GM19025 (cell line): ENCODE results near the gene TFEB.
"Not testable (repeated sequence)": the region's sequence is repeated elsewhere in the genome, so short reads cannot be mapped to it uniquely, and the experiment has no call there.

ENCODE experiments used
- ATAC-seq: cut with Tn5 transposase; IDR thresholded peaks from one replicate; pipeline ENCODE4 v1.9.1; 2021; ENCODE audit warnings: mild to moderate bottlenecking, low read depth, moderate library complexity; ENCODE audit not compliant: unreplicated experiment

Gene TFEB

DNA sequence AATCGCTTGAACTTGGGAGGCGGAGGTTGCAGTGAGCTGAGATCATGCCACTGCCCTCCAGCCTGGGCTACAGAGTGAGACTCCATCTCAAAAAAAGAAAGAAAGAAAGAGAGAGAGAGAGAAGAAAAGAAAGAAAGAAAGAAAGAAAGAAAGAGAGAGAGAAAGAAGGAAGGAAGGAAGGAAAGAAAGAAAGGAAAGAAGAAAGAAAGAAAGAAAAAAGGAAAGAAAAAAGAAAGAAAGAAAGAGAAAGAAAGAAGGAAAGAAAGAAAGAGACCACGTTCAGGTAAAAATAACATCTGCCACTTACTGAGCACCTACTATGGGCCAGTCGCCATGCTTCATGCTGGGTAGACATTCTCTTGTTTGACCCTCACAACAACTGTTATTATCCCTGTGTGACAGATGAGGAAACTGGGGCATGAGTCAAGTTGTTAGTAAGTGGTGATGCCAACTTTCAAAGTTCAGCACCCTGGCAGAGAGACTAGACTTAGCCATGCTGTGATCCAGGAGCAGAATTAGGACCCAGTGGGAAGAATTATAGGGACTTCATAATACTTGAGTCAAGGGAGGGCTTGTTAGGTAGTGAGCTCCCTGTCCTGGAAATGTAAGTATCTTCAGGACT is 30.7 kb upstream of the TFEB start:
- ATAC-seq = not testable (repeated sequence)

DNA sequence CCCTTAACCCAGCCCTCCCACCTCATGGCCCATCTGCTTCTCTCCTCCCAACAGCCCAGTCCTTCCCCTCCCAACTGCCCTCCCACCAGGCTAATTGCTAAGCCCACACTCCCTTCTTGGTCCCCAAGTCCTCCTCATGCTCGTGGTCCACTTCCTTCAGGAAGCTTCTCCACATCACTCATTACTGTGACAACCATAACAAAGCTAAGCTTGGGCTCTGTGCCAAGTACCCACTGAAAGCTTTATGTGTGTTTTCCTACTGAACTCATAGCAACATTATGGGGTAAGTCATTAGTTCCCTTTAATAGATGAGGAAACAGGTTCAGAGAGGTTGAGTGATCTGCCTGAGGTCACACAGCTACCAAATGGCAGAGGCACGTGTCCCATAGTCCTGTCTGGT is 28.1 kb upstream of the TFEB start:
- no peak for ATAC-seq

DNA sequence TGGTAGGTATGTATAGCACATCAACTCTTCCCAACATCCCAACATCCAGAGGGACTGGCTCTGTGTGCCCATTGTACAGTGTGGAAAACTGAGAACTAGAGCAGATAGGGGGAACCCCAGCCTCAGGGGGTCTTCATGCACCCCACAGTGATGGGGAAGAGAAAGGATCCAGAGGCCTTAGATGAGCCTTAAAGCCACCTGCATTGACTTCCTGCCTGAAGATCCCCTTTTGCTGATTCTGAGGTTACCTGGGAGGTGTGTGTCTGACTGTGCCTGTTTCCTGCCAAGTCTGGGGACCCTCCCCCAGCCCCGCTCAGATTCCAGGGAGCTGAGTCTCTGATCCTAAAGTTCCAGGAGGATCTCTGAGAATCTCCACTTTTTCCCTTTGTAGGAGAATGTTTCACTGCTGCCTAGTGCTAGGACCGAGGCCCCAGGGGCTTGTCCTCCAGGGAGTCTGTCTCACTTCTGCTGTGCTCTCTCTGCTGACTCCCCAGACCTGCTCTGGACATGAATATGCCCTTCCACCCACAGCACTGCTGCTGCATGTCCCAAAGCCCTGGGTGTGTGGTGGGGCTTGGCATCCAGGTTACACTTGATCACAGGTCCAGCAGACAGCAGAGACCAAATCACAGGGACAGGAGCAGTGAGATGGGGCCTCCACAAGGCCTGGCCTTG is 24.6 kb upstream of the TFEB start:
- ATAC-seq = no peak

DNA sequence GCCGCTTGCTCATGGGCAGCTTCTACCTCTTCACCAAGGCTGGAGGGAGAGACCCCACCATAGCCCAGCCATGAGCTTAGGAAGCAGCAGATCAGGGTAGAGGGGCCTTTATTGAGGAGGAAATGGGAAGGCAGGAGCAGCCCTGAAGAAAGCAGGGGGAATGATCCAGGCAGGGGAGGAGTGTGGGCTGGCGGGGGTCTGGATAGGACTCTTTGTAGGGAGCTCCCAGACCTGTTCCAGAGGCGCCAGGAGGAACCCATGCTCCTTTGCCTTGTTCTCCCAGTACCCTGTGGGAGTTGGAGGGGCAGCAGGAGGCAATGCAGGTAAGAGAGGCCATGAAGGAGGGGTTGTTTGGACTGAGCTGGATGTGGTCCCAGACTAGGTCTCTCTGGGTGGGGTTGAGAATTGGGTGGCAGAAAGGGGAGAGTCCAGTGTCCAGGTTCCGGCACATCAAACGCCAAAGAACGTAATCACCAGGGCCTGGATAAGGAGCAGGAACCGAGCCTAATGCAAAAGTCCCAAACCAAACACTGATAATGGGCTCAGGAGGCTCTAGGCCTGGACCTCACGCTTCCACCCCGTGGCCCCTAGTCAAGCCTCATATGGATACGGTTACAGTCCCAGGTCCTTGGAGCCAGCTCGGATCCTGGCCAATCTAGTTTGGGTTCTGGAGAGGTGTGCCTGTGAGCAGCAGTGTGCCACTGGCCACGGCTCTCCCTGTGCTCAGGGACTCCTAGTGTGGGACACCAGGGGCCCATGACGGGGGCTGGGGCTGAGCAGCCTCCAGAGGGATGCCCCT is 23.9 kb upstream of the TFEB start:
- no peak for ATAC-seq

DNA sequence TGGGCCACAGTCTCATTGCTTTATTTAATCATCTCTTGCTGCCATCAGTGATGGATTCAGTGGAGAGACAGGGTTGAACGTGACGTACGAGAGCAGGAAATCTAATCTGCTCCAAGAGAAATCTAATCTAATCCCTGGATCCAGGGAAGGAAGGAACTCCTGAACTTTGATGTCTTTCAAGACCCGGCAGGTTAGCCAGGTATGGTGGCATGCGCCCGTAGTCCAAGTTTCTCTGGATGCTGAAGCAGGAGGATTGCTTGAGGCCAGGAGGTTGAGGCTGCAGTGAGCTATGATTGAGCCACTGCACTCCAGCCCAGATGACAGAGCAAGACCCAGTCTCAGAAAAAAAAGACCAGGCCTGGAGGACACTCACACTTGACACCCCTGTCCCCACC is 23.2 kb upstream of the TFEB start:
- no peak for ATAC-seq

DNA sequence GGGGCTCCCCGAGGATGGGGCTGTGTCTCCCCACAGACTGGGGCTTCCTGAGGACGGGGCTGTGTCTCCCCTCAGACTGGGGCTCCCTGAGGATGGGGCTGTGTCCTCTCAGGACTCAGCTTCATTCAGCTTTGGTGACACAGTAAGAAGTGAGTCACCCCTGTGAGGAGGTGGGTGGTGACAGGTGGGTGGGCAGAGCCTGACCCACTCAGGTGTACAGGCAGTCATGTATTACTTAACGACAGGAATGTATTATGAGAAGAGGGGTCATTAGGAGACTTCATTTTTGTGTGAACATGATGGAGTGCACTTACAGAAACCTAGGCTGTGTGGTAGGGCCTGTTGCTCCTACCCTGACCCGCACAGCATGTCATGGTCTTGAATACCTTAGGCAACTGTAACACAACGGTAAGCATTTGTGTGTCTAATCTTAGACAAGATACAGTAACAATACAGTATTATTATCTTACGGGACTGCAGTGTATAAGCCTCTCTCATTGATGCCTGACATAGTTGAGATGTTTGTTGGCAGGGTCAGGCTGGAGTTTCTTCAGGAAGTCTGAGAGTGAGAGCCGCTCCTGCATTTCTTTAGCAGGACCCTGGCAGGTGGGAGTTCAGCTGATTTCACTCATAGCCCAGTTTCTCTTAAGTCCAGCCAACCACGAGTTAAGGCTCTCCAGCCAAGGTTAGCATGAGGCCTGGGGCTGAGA is 22.7 kb upstream of the TFEB start:
- no peak for ATAC-seq

DNA sequence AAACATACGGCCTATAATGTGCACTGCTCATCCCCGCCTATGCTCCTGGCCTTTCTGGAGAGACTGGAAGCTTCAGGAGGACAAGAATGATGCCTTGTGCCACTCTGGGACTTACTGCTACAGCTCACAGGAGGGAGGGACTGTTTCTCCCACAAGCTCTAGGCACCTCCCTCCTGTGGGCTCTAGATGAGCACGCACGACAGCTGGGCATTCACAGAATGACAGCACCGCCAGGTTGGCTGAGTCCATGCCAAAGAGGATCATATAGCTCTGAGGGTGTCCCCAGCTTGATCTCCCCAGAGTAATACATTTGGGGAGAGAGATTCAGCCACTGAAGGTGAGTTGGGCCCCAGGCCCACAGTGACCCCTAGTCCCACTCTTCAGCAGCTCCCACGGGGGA is 21.9 kb upstream of the TFEB start:
- no peak for ATAC-seq

DNA sequence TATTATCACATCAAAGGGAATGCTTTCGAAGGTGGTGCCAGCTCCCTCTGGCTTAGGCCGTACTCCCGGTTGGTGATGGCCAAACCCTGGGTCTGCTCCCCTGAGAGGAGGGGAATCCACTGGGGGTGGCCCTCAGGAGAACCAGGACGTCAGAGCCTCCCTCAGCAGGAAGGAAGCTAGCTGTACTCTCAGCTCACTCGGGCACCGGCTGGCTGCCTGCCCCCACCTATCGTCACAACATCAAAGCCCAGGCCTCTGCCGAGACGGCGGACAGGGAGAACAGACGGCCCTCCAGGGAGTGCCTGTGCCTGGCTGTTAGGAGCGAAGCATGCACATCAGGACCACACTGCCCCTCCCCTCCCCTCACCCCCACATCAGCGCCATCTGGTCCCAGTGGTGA is 20.9 kb upstream of the TFEB start:
- no peak for ATAC-seq

DNA sequence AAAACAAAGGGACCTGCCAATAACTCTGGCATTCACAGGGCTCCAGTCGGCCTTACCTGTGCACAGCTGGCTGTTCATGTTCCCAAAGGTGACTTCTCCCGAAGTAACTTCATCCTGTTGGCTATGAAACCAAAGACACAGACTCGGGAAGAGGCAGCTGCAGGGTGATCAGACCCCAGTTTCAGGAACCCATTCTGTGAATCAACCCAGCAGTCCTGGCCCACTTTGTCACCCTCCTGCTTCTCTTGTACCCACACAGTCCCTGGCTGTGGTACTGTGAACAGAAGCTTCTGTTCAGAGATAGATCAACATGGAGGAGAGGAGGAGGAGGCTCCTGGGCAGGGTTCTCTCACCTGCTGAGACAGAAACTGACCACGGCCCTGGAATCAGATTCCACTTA is 20.5 kb upstream of the TFEB start:
- no peak for ATAC-seq

DNA sequence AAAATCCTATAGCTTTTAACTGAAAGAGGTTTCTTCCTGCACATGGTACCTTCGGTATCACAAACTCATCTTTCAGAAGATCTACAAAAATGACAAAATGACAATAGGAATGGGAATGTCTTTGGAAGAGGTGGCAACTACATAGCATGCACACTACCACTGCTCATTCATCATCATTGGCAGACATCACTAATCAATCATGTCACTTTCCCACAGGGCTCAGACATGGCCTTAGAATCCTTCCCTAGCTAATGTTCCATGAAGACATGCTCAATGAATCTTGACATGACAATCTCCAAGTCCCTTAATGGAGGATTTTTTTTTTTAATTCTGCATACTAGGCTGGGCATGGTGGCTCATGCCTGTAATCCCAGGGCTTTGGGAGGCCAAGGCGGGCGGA is 15.0 kb upstream of the TFEB start:
- no peak for ATAC-seq

DNA sequence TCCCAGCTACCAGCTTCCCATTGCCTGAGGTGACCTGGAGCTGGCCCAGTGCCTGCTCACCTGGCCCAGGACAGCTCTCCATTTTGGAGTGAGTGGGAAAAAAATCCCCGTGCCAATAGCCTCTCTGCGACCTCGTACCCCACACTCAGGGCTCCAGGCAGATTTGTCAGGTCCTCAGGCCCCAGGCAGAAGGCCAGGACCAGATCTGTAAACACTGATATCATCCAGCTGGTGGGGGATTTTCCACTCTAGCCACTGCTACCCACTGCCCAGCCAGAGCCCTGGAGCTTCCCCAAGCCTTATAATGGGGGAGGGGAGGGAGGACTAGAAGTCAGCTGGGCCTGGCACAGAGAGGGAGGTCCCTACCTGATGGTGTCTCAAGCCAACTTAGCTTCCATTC is 13.1 kb upstream of the TFEB start:
- no peak for ATAC-seq

DNA sequence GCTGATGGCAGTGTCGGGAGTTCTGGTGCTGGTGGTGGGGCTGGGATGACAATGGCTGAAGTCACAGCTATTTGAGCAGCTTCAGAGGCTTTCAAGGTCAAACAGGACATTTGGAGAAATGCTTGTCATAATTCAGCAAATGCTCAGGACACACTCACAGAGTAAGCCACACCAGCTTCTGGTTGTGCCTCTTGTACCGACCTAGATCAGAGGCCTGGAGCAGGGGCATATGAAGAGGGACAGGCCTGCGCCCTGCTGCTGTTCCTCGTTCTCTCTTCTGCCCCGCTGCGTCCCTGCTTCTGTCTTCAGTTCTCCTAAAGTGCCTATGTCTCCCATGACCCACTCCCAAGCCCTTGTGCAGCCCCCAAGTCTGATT is 12.7 kb upstream of the TFEB start:
- no peak for ATAC-seq

DNA sequence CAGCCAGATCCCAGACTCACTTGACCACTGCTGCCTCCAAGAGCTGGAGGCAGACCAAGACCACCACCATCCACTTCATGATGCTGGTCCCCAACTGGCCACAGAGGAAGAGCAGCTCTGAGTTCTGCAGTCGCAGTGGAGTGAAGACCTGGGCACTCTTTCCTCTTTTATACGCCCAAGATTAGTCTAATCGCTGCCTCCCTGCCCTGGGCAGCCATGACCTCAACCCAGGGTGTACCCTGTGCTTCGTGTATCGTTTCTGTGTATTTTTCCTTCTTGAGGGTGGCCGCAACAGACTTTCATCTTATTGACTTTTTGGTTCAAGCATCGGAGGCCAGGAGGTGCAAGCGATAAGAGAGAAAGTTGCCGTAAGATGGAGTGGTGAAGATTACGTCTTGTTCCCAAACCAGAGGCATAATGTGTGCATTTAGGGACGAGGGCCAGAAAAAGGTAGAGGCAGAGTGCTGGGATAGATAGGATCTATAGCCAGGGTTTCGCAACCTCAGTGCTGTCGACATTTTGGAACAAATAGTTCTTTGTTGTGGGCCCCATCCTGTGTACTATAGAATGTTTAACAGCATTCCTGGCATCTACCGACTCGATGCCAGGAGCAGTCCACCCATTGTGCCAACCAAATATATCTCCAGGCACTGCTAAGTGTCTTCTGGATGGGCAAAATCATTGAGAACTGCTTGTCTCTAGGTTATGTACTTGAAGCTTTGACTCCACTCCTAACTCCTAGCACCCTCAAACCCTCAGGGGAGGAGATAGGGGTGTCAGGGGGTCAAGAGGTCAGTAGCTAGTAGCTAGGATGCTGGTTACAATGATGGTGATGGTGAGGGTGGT is 12.1 kb upstream of the TFEB start, which contains the start of gene PGC:
TSS of gene PGC (minus strand) at position 142 of the 846 bp plus-strand sequence. CDS start at position 79, 63 bp downstream.
- ATAC-seq = no peak

DNA sequence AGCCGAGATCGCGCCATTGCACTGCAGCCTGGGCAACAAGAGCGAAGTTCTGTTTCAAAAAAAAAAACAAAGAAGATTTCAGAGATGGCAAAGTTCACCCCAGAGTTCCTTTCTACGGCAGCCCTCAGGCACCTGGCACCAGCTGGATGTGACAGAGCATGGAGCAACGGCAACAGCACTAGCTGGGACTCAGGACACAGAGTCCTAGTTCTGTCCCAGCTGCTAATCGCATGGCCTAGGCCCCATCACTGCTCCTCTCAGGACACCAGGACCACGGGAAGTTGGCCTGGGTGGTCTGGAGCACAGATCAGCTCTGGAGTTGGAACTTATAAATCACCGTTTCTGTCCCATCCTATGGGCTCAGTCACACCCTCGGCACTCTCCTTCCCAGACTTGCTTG is 10.7 kb upstream of the TFEB start:
- ATAC-seq = no peak

DNA sequence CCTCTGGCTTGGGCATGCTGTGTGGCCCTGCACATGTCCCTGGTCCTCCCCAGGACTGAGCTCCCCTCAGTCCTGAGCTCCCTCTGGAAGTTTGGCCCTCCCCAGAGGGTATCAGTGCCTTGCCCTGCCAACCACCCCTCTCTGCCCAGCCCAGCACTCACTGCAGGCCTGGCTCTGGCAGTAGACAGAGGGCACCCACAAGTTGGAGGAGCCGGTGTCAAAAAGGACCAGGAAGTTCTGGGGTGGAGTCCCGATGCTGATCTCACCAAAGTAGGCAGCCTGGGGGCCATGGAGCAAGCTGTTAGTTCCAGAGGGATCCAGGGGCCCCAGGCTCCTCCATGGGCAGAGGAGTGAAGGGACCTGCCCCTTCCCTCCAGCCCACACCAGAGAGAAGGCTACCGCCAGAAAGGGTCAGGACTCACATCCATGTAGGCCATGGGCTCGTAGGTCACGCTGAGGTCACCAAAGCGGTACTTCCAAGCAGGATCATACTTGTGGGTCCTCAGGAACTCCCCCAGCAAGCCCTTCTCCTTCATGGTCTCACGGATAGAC is 8.9 kb upstream of the TFEB start:
- no peak for ATAC-seq

DNA sequence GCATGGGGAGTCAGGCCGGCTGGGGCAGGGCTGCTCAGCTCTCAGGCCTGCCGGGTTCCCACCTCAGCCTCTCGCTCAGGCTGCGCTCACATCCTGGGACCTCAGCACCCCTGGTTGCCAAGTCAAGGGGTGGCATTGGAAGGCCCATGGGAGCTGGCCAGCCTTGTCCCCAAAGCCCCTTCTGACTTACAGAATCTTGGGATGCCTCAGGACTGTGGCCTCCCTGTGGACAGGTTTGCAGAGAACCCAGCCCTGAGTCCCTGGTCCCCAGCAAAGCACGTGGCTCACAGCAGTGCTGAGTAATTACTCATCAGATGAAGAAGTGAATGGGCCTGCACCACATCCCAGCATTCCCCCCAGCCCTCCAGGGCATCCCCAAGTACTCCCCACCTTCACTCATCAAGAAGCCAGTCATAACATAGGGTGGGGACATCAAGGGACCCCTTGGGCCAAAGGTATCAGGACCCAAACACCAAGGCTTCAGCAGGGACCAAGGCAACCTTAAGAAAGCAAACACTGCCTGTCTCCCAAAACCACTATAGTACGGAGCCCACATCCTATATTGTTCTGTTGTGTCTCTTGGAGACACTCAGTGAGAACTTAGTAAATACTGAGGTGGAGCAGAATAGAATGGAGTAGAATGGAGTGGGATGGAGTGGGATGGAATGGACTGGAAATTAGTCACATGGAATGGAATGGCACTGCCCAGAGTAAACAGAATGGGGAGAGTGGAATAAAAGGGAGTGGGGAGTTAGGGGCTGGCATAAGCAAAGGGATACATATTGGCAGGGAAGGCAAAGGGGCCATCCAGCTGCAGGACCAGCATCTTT is 8.2 kb upstream of the TFEB start:
- ATAC-seq = no peak

DNA sequence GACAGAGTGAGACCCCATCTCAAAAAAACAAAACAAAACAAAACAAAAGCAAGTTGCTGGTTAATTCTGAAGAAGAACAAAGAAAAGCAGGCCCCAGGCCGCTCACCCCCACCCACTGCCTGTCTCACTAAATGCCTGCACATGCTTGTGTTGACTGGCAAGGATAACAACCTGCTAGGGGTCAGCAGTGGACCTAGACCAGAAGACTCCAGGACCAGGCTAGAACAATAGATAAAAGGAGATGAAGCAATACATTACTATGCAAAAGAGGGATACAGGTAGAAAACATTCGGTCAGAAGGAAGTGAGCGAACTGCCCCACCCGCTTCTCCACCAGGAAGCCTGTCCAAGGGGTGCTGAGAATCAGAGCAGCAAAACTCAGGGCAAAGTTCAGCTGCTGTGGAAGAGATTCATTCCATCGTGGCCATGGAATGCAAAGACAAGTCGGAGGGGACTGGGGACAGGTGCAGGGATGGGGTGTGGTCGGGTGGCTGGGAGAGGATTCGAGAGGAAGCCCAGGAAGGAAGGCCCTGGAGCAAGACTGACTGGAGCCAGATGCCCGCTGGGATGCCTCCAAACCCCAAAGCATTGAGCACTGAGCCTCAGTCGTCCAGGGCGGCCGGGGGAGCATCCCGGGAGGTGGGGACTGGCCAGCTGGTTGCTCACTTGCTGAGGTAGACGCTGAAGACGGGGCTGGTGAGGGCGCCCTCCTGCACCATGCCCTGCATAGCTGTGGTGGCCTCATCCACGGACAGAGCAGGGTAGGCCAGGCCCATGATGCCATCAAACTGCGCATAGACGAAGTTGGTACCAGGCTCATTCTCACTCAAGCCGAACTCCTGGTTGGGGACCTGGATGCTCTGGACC is 6.5 kb upstream of the TFEB start:
- no peak for ATAC-seq
